ENCODE measurements around the gene MARF1. TPM values are rescaled to one million over a fixed set of nuclear protein-coding genes. Genes with fewer than 3 reads are reported as not detected.

Gene MARF1
- total RNA-seq, 4 donors from 2014 or later = 45.6 to 57.1 (median 50.9) TPM

DNA sequence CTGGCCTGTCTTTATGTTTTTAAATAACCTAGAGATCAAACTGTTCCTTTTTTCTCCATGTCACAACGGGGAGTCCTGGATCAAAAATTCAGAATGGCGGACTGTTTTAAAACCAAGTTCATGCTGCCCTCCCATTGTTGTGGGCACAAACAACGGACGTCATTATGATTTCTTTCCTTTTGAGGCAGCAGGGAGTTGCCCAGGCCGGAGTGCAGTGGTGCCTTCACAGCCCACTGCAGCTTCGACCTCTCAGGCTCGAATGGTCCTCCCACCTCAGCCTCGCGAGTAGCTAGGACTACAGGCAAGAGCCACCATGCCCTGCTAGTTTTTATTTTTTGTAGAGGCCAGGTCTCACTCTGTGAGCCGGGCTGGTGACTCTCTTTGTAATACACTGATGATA, 33.6 kb upstream of the MARF1 start:
- TF ChIP-seq, protein P1, sequence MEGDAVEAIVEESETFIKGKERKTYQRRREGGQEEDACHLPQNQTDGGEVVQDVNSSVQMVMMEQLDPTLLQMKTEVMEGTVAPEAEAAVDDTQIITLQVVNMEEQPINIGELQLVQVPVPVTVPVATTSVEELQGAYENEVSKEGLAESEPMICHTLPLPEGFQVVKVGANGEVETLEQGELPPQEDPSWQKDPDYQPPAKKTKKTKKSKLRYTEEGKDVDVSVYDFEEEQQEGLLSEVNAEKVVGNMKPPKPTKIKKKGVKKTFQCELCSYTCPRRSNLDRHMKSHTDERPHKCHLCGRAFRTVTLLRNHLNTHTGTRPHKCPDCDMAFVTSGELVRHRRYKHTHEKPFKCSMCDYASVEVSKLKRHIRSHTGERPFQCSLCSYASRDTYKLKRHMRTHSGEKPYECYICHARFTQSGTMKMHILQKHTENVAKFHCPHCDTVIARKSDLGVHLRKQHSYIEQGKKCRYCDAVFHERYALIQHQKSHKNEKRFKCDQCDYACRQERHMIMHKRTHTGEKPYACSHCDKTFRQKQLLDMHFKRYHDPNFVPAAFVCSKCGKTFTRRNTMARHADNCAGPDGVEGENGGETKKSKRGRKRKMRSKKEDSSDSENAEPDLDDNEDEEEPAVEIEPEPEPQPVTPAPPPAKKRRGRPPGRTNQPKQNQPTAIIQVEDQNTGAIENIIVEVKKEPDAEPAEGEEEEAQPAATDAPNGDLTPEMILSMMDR (IDR thresholded peaks at IDR 0.05; ENCODE audit: low read depth) = no peak

DNA sequence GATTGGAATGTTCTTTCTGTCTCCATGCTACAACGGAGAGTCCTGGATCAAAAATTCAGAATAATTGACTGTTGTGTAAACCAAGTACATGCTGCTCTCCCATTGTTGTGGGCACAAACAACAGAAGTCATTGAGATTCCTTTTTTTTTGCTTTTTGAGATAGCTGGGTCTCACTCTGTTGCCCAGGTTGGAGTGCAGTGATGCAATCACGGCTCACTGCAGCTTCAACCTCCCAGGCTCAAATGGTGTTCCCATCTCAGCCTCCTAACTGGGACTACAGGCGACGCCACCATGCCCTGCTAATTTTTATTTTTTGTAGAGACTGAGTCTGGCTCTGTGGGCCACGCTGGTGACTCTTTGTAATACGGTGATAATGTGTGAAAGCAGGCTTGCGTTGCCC, 31.6 kb upstream of the MARF1 start:
- TF ChIP-seq, protein P1 (IDR thresholded peaks at IDR 0.05; ENCODE audit: low read depth) = no peak

GRCh38 chr16:15672514-15673167, 29.7 kb upstream of the MARF1 start:
- TF ChIP-seq, protein P1 (IDR thresholded peaks at IDR 0.05; ENCODE audit: low read depth) = no peak

DNA sequence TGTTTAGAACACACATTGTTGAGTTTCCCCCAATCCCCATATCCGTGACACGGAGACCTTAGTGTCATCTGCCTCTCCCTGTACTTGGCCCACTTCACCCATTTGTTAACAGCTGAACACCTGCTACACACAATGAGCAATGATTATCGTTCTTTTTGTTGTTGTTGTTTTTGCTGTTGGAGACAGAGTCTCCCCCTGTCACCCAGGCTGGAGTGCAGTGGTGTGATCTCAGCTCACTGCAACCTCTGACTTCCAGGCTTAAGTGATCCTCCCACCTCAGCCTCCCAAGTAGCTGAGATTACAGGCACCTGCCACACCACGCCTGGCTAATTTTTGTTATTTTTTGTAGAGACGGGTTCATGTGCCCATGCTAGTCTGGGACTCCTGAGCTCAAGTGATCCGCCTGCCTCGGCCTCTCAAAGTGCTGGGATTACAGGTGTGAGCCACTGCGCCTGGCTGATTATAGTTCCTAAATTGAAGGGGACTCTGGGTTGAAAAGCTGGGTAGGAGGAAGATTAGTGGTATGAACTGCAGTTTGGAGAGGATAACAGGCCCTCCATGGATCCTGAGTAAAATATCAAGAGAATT, 28.7 kb upstream of the MARF1 start:
- TF ChIP-seq, protein P1 (IDR thresholded peaks at IDR 0.05; ENCODE audit: low read depth) = no peak

- TF ChIP-seq, protein P1 (IDR thresholded peaks at IDR 0.05; ENCODE audit: low read depth) = no peak
Observed at GRCh38 chr16:15667091-15667742, 24.3 kb upstream of the MARF1 start.

- TF ChIP-seq, protein P1 (IDR thresholded peaks at IDR 0.05; ENCODE audit: low read depth) = no peak
Observed at GRCh38 chr16:15665107-15665506, 22.2 kb upstream of the MARF1 start.

DNA sequence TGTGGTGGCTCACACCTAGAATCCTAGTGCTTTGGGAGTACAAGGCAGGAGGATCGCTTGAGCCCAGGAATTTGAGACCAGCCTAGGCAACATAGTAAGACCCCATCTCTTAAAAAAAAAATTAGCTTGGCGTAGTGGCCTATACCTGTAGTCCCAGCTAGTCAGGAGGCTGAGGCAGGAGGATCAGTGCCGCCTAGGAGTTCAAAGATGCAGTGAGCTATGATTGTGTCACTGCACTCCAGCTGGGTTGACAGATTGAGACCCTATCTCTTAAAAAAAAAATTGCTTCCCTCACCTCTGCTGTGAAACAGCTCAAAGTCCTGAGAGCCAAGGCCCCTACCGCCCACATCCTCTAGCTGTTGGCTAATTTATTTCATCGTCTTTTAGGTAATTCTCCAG, 17.2 kb upstream of the MARF1 start:
- TF ChIP-seq, protein P1 (IDR thresholded peaks at IDR 0.05; ENCODE audit: low read depth) = no peak

Measured in subcutaneous adipose tissue (tissue), 4 donors.